Keratinocyte (primary cell): ENCODE data around the gene CASZ1.

Experiments used
- CTCF ChIP-seq, 3 experiments: IDR thresholded peaks in 1 of 3; conservative IDR thresholded peaks in 1 of 3; optimal IDR thresholded peaks in 1 of 3; 2 replicates in 2 of 3; 3 replicates in 1 of 3; pipeline versions ENCODE3 to v1.5.1; 2011; ENCODE audit warnings: low read length in 3 of 3, mild to moderate bottlenecking in 3 of 3, moderate library complexity in 2 of 3, control low read depth in 1 of 3, inconsistent platforms in 1 of 3; ENCODE audit not compliant: insufficient read depth in 2 of 3; ENCODE audit errors: extremely low read depth in 1 of 3
- EZH2 ChIP-seq: IDR thresholded peaks from one replicate; pipeline ENCODE4 v1.6.1; 2012; ENCODE audit warnings: inconsistent platforms, mild to moderate bottlenecking, low read length, moderate library complexity

DNA sequence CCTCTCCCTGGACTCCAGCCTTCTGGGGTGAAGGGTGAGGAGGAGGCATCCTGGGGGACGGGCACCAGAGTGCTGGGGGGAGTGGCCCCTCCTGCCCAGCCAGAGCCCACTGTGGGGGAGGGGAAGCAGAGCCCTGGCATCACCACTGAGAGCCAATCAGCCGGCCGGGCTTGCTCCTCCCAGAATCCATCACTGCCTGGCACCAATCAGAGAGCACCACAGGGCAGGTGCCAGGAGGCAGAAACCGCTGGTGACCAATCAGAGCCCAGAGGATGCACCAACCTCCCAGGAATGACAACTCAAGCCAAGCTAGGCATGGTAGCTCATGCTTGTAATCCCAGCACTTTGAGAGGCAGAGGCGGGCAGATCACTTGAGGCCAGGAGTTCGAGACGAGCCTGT is 27.9 kb downstream of the CASZ1 start:
- TF ChIP-seq CTCF (optimal IDR thresholded peaks at IDR 0.05 in 1 of 3, IDR thresholded peaks at IDR 0.05 in 1 of 3, conservative IDR thresholded peaks at IDR 0.05 in 1 of 3; ENCODE audit: extremely low read depth in 1 of 3, insufficient read depth in 2 of 3, low read length in 3 of 3): no peak
- no peak for TF ChIP-seq EZH2
